ENCODE results near the gene PKP1. TPM values are rescaled to one million over a fixed set of nuclear protein-coding genes. Genes with fewer than 3 reads are reported as not detected.

The PKP1 gene
- total and polyA plus RNA-seq, 10 of the 15 experiments (the other 5 are each of a cell fraction or from before 2014, with no cell fraction given), result 0.03 TPM; not detected in 9

- no peaks in the 10 kb centered on the region for H3K9me3 ChIP-seq (replicated peaks; ENCODE audit: control insufficient read depth, insufficient read depth, low read length)
- no peak overlapping the region for H3K4me3 ChIP-seq
- no peak overlapping the region for H3K9ac ChIP-seq (ENCODE audit: control insufficient read depth, insufficient read depth, low read length)
- SMC1A ChIA-PET (ENCODE audit: uncharacterized antibody, unreplicated experiment), result no interaction called here
- no peaks in the 10 kb centered on the region for H4K20me1 ChIP-seq (ENCODE audit: control insufficient read depth, insufficient read depth)
- H2AFZ ChIP-seq (ENCODE audit: control insufficient read depth, low read depth, low read length), result no peak overlapping the region
- no peaks in the 10 kb centered on the region for H3K79me2 ChIP-seq (ENCODE audit: control insufficient read depth, insufficient read depth, low read length)
- H3K36me3 ChIP-seq (ENCODE audit: control insufficient read depth in 2 of 2, insufficient read depth in 2 of 2, low read length in 1 of 2), result no peaks in the 10 kb centered on the region
- no peak overlapping the region for H3K27ac ChIP-seq (ENCODE audit: control insufficient read depth, insufficient read depth)
- no peak for DNase-seq (ENCODE audit: low read depth, low spot score)
- no peak for TF ChIP-seq SPI1 (IDR thresholded peaks at IDR 0.05; ENCODE audit: borderline replicate concordance, insufficient read depth, low read depth, low read length)
- TF ChIP-seq BCLAF1 (IDR thresholded peaks at IDR 0.05), result no peak
- no peak for TF ChIP-seq RB1 (IDR thresholded peaks at IDR 0.05; ENCODE audit: borderline replicate concordance)
- no peak for TF ChIP-seq SP1 (IDR thresholded peaks at IDR 0.05; ENCODE audit: low read depth, low read length)
- no peak for TF ChIP-seq RFX5 (IDR thresholded peaks at IDR 0.05; ENCODE audit: low read depth, low read length)
- no peak for TF ChIP-seq NFYA (IDR thresholded peaks at IDR 0.05; ENCODE audit: borderline replicate concordance, low read depth, low read length)
- no peak for TF ChIP-seq USF1 (IDR thresholded peaks at IDR 0.05; ENCODE audit: borderline replicate concordance, extremely low read length, insufficient read depth, low read depth, low read length)
- no peak for TF ChIP-seq SMC3 (IDR thresholded peaks at IDR 0.05; ENCODE audit: borderline replicate concordance, low read length)
- TF ChIP-seq PAX8 (IDR thresholded peaks at IDR 0.05), result no peak
- TF ChIP-seq SMARCA5 (IDR thresholded peaks at IDR 0.05), result no peak
- no peak for TF ChIP-seq HCFC1 (IDR thresholded peaks at IDR 0.05; ENCODE audit: low read length)
- TF ChIP-seq LARP7 (IDR thresholded peaks at IDR 0.05), result no peak
- TF ChIP-seq CEBPB (IDR thresholded peaks at IDR 0.05; ENCODE audit: borderline replicate concordance in 1 of 2, low read depth in 2 of 2, low read length in 2 of 2), result no peak
- TF ChIP-seq TCF12 (IDR thresholded peaks at IDR 0.05; ENCODE audit: low read depth, low read length), result no peak
- no peak for TF ChIP-seq MEF2B (IDR thresholded peaks at IDR 0.05; ENCODE audit: partially characterized antibody, poor library complexity, severe bottlenecking)
- no peak for TF ChIP-seq RAD51 (IDR thresholded peaks at IDR 0.05)
- no peak for TF ChIP-seq PKNOX1 (IDR thresholded peaks at IDR 0.05)
- 9% methylated on average over 7 of the region's 7 CpGs for WGBS (ENCODE audit: insufficient coverage, insufficient replicate concordance, low lambda C conversion rate, missing lambda C conversion rate)
- POLR2A ChIA-PET, result no interaction called here
- H3K4me2 ChIP-seq (ENCODE audit: control insufficient read depth, insufficient read depth), result no peak overlapping the region
- H3K27me3 ChIP-seq (replicated peaks in 1 of 2; ENCODE audit: control insufficient read depth in 2 of 2, insufficient read depth in 2 of 2, low read length in 1 of 2), result peaks cover 3% of the 10 kb centered on the region in 2 experiments
- in situ Hi-C loops (cut with MboI) (no loop called here), intact Hi-C loops (cut with micrococcal nuclease; ENCODE audit: unreplicated experiment) (loop anchor here (10.0 kb wide), 1 partner anchor 282 kb away; no protein-coding TSS in a partner anchor)
- no TSS peak for BruUV-seq (replicated peaks)
- H3K4me1 ChIP-seq (ENCODE audit: control insufficient read depth, insufficient read depth, low read length), result no peaks in the 10 kb centered on the region
- no peak for FAIRE-seq
- CTCF ChIA-PET, result interaction anchor here (1.1 to 1.2 kb wide), 2 partner anchors 10 to 18 kb away, joined by 3 to 5 read pairs; no protein-coding TSS in a partner anchor
- no peak for ATAC-seq
- RAD21 ChIA-PET (ENCODE audit: unreplicated experiment), result no interaction called here
Measured at GRCh38 chr1:201366696-201367095, 83.4 kb downstream of the PKP1 start.
